Ishikawa (cell line): Measurements from ENCODE around the gene SLC16A6.

Source experiments
- CEBPB ChIP-seq: IDR thresholded peaks from 2 replicates; pipeline ENCODE4 v1.6.1; 2012
- CREB1 ChIP-seq: IDR thresholded peaks from 2 replicates; pipeline ENCODE4 v1.6.1; 2012; ENCODE audit warnings: low read depth
- EGR1 ChIP-seq: IDR thresholded peaks from 2 replicates; pipeline ENCODE4 v1.6.1; 2012
- EP300 ChIP-seq: IDR thresholded peaks from 2 replicates; pipeline ENCODE4 v1.6.1; 2012; ENCODE audit warnings: borderline replicate concordance
- FOXM1 ChIP-seq: IDR thresholded peaks from 2 replicates; pipeline ENCODE4 v1.6.1; 2012; ENCODE audit warnings: low read depth, borderline replicate concordance
- MAX ChIP-seq: IDR thresholded peaks from 2 replicates; pipeline ENCODE4 v1.6.1; 2012
- NFIC ChIP-seq: IDR thresholded peaks from 2 replicates; pipeline ENCODE4 v1.6.1; 2012
- RAD21 ChIP-seq: IDR thresholded peaks from 2 replicates; pipeline ENCODE4 v1.6.1; 2012; ENCODE audit warnings: low read depth
- REST ChIP-seq: IDR thresholded peaks from 2 replicates; pipeline ENCODE4 v1.6.1; 2012; ENCODE audit warnings: low read depth, mild to moderate bottlenecking
- TAF1 ChIP-seq: IDR thresholded peaks from 2 replicates; pipeline ENCODE4 v1.6.1; 2012; ENCODE audit warnings: low read depth, mild to moderate bottlenecking
- TCF12 ChIP-seq: IDR thresholded peaks from 2 replicates; pipeline ENCODE4 v1.6.1; 2012; ENCODE audit warnings: low read depth
- TEAD4 ChIP-seq: IDR thresholded peaks from 2 replicates; pipeline ENCODE4 v1.6.1; 2012
- YY1 ChIP-seq: IDR thresholded peaks from 2 replicates; pipeline ENCODE4 v1.6.1; 2012; ENCODE audit warnings: low read depth
- ZBTB7A ChIP-seq: IDR thresholded peaks from 2 replicates; pipeline ENCODE4 v1.6.1; 2012; ENCODE audit warnings: low read depth
- TF ChIP-seq, protein P1 (sequence below): IDR thresholded peaks from 2 replicates; pipeline ENCODE4 v1.6.1; 2012

SLC16A6 gene

GRCh38 chr17:68327823-68328557 lies 37.1 kb upstream of the SLC16A6 start:
- TF ChIP-seq NFIC (no peak), EGR1 (no peak), CEBPB (no peak), FOXM1 (no peak), RAD21 (no peak), YY1 (no peak), TCF12 (no peak), MAX (no peak), TAF1 (no peak), CREB1 (no peak), ZBTB7A (no peak), EP300 (no peak), REST (no peak), TEAD4 (no peak)
- TF ChIP-seq, protein P1, sequence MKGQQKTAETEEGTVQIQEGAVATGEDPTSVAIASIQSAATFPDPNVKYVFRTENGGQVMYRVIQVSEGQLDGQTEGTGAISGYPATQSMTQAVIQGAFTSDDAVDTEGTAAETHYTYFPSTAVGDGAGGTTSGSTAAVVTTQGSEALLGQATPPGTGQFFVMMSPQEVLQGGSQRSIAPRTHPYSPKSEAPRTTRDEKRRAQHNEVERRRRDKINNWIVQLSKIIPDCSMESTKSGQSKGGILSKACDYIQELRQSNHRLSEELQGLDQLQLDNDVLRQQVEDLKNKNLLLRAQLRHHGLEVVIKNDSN = no peak

GRCh38 chr17:68326681-68327080 lies 35.8 kb upstream of the SLC16A6 start:
- TF ChIP-seq REST (no peak), EGR1 (no peak), RAD21 (no peak), YY1 (no peak), NFIC (no peak), EP300 (no peak), CREB1 (no peak)

DNA sequence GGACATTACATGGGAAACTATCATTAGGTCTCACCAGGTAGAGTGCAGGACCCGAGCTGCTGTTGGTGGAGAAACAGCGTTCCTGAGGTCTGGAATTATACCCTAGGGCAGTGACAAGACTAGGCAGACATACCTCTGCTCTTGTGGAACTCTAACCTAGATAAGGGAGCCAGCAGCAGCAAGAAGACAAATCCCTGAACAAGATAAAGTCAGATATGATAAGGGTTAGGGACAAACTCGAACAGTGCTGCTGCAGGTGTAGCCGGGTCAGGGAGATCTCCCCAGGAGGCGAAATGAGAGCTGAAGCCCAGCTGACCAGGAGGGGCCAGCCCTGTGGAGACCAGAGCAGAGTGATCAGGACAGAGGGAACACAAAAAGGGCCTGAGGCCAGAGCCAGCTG lies 35.0 kb upstream of the SLC16A6 start:
- TF ChIP-seq CREB1 (no peak), NFIC (no peak), REST (no peak), YY1 (no peak), ZBTB7A (no peak), TEAD4 (no peak), MAX (no peak), CEBPB (no peak), TCF12 (no peak), EGR1 (no peak), RAD21 (no peak), TAF1 (no peak), EP300 (no peak)
- TF ChIP-seq, protein P1 = no peak

GRCh38 chr17:68324654-68325336 lies 33.9 kb upstream of the SLC16A6 start:
- TF ChIP-seq CEBPB = no peak
- TF ChIP-seq FOXM1 = no peak
- no peak for TF ChIP-seq ZBTB7A
- no peak for TF ChIP-seq TEAD4
- no peak for TF ChIP-seq RAD21
- TF ChIP-seq, protein P1 = no peak
- TF ChIP-seq CREB1 = no peak
- no peak for TF ChIP-seq NFIC
- TF ChIP-seq TAF1 = no peak
- no peak for TF ChIP-seq EP300
- no peak for TF ChIP-seq EGR1
- TF ChIP-seq TCF12 = no peak
- no peak for TF ChIP-seq YY1
- no peak for TF ChIP-seq REST
- TF ChIP-seq MAX = no peak
